Testis (tissue), 3 donors: ENCODE measurements around the gene HSDL1. TPM values are rescaled to one million over a fixed set of nuclear protein-coding genes. Genes with fewer than 3 reads are reported as not detected.
"Not testable (repeated sequence)": the region's sequence is repeated elsewhere in the genome, so short reads cannot be mapped to it uniquely, and the experiment has no call there.

Experiments
- DNase-seq: peaks from one replicate; pipeline ENCODE4 v3.0.0-alpha.2; 2019
- H3K27ac ChIP-seq, 2 donors: fragments of 200-600 bp; sonication (generic); one replicate each; pipeline ENCODE4 v1.5.1; 2019
- H3K27me3 ChIP-seq: fragments of 200-600 bp; sonication (generic); one replicate; pipeline ENCODE4 v1.5.1; 2019
- H3K36me3 ChIP-seq: fragments of 200-600 bp; sonication (generic); one replicate; pipeline ENCODE4 v1.5.1; 2017; ENCODE audit warnings: low read depth; ENCODE audit errors: missing control alignments
- H3K4me1 ChIP-seq: fragments of 200-600 bp; sonication (generic); one replicate; pipeline ENCODE4 v1.5.1; 2019
- H3K4me3 ChIP-seq, 2 donors: fragments of 200-600 bp; sonication (generic); one replicate each; pipeline ENCODE4 v1.5.1; 2017 to 2019
- H3K9me3 ChIP-seq: fragments of 200-600 bp; sonication (generic); one replicate; pipeline ENCODE4 v1.5.1; 2017
- CTCF ChIP-seq, 3 experiments: fragments of 450-650 bp in 2 of 3; fragments of 200-600 bp in 1 of 3; sonication (generic) in 1 of 3; IDR thresholded peaks; one replicate each; pipeline ENCODE4 v1.5.1; 2016 to 2019; ENCODE audit warnings: antibody characterized with exemption in 3 of 3, mild to moderate bottlenecking in 2 of 3, moderate library complexity in 1 of 3
- POLR2A ChIP-seq: fragments of 450-650 bp; IDR thresholded peaks from one replicate; pipeline ENCODE4 v1.6.1; 2017; ENCODE audit warnings: antibody characterized with exemption, mild to moderate bottlenecking, moderate library complexity
- WGBS, 2 donors: methylation state at CpG; one replicate each; pipeline ENCODE4 v1.1.5; 2018; 5-methylcytosine and 5-hydroxymethylcytosine counted together
- intact Hi-C: fragments of 100-400 bp; cut with DNase I; formaldehyde crosslinking; loops from one replicate; pipeline ENCODE4 v1.15.1; 2023; ENCODE audit warnings: low total_unique reads
- polyA plus RNA-seq: library from polyadenylated mRNA; stranded (reverse); fragments of 350-450 nt; fragmentation: Illumina TruSeq; extraction: RNeasy Lipid Tissue Mini Kit (QIAGEN cat#74804); gene quantifications from one replicate; pipeline ENCODE4 v1.2.3, GENCODE V29; 2014; ENCODE audit warnings: low read depth, low replicate concordance; ENCODE audit not compliant: insufficient read depth
- total RNA-seq, 2 donors: library from RNA; depleted of rRNA; stranded (reverse); fragments of >200 nt; gene quantifications; one replicate each; pipeline ENCODE4 v1.2.3, GENCODE V29; 2016

HSDL1 gene
- total and polyA plus RNA-seq, 3 donors from 2014 or later, result 29.0 to 37.9 (median 31.3) TPM

GRCh38 chr16:84120023-84120422, 25.0 kb downstream of the HSDL1 start:
- Histone ChIP-seq H3K4me1 (peaks cover 10% of the 10 kb centered on the region), H3K27me3 (no peaks in the 10 kb centered on the region), H3K4me3 (no peak overlapping the region), H3K9me3 (no peaks in the 10 kb centered on the region), H3K36me3 (no peaks in the 10 kb centered on the region), H3K27ac (no peak overlapping the region)
- intact Hi-C loops, result no loop called here
- TF ChIP-seq POLR2A (no peak), CTCF (IDR thresholded peaks at IDR 0.05) (no peak)
- no peak for DNase-seq
- WGBS, 2 donors, result 73 to 76% methylated on average over 3 to 5 of the region's 5 CpGs

- Histone ChIP-seq H3K4me3 (no peak overlapping the region), H3K36me3 (no peaks in the 10 kb centered on the region), H3K27ac (no peak overlapping the region), H3K27me3 (no peaks in the 10 kb centered on the region), H3K4me1 (peaks cover 10% of the 10 kb centered on the region), H3K9me3 (no peaks in the 10 kb centered on the region)
- TF ChIP-seq POLR2A, result no peak
- TF ChIP-seq CTCF (IDR thresholded peaks at IDR 0.05), result no peak
- no peak for DNase-seq
- intact Hi-C loops, result no loop called here
- 80 to 90% methylated on average over 13 of the region's 13 CpGs for WGBS, 2 donors
Observed at GRCh38 chr16:84119368-84119767, 25.6 kb downstream of the HSDL1 start.

GRCh38 chr16:84118315-84118714, 26.7 kb downstream of the HSDL1 start:
- WGBS, 2 donors, result 71 to 82% methylated on average over 5 of the region's 5 CpGs
- H3K27me3 ChIP-seq, DNase-seq, H3K27ac ChIP-seq, H3K36me3 ChIP-seq, H3K4me3 ChIP-seq, H3K9me3 ChIP-seq, intact Hi-C loops: not testable (repeated sequence)
- peaks cover 10% of the 10 kb centered on the region for H3K4me1 ChIP-seq

- WGBS, 2 donors, result 4 to 5% methylated on average over 12 of the region's 12 CpGs
- TF ChIP-seq CTCF (IDR thresholded peaks at IDR 0.05) (no peak), POLR2A (no peak)
- Histone ChIP-seq H3K27ac (peak overlapping the region; percentile 81 to 93), H3K27me3 (no peaks in the 10 kb centered on the region), H3K4me1 (peaks cover 10% of the 10 kb centered on the region), H3K9me3 (no peaks in the 10 kb centered on the region), H3K4me3 (peak overlapping the region; percentile 97), H3K36me3 (no peaks in the 10 kb centered on the region)
- DNase-seq, result peak; percentile 65
- intact Hi-C loops, result loop anchor here (2.0 kb wide), 1 partner anchor 31 kb away; no protein-coding TSS in a partner anchor
Observed at GRCh38 chr16:84117494-84117843, 27.5 kb downstream of the HSDL1 start.

- Histone ChIP-seq H3K4me3 (peak within 1 kb of the TSS; percentile 97), H3K36me3 (no peaks in the 10 kb centered on the region), H3K4me1 (peaks cover 10% of the 10 kb centered on the region), H3K27ac (peak within 1 kb of the TSS; percentile 81 to 93), H3K27me3 (no peaks in the 10 kb centered on the region), H3K9me3 (no peaks in the 10 kb centered on the region)
- DNase-seq, result peak; percentile 98
- WGBS, 2 donors, result 1% methylated on average over 42 to 70 of the region's 94 CpGs
- TF ChIP-seq POLR2A (no peak), CTCF (IDR thresholded peaks at IDR 0.05) (peak in 2 of 3 experiments; percentile 8 to 35)
- intact Hi-C loops, result loop anchor here (2.0 kb wide), 1 partner anchor 30 kb away; no protein-coding TSS in a partner anchor
Observed at GRCh38 chr16:84116720-84117493, 28.1 kb downstream of the HSDL1 start, which contains the start of gene MBTPS1. MBTPS1 (minus strand) TSS chr16:84116942; CDS start chr16:84101783, 15,159 bp downstream.
